ENCODE data around the gene C1QTNF6. TPM values are rescaled to one million over a fixed set of nuclear protein-coding genes. Genes with fewer than 3 reads are reported as not detected.

The C1QTNF6 gene
- total RNA-seq, 1 donor from 2014 or later = 7.2 TPM

- no peak for DNase-seq (ENCODE audit: low spot score)
Measured at GRCh38 chr22:37190262-37190780, 2.3 kb upstream of the C1QTNF6 start.

- DNase-seq (ENCODE audit: low spot score) = no peak
Measured at GRCh38 chr22:37188901-37189466, 937 bp upstream of the C1QTNF6 start.

GRCh38 chr22:37187552-37187890, 526 bp downstream of the C1QTNF6 start:
- DNase-seq (ENCODE audit: low spot score) = no peak

- DNase-seq (ENCODE audit: low spot score) = no peak
Measured at GRCh38 chr22:37186997-37187522, 987 bp downstream of the C1QTNF6 start.

- no peak for DNase-seq (ENCODE audit: low spot score)
Measured at GRCh38 chr22:37186228-37186996, 1.6 kb downstream of the C1QTNF6 start.

GRCh38 chr22:37185646-37186227, 2.3 kb downstream of the C1QTNF6 start:
- no peak for DNase-seq (ENCODE audit: low spot score)

- no peak for DNase-seq (ENCODE audit: low spot score)
Measured at GRCh38 chr22:37184816-37185541, 3.1 kb downstream of the C1QTNF6 start.

- no peak for DNase-seq (ENCODE audit: low spot score)
Measured at GRCh38 chr22:37184380-37184755, 3.7 kb downstream of the C1QTNF6 start.

GRCh38 chr22:37183432-37184379, 4.3 kb downstream of the C1QTNF6 start:
- no peak for DNase-seq (ENCODE audit: low spot score)

- no peak for DNase-seq (ENCODE audit: low spot score)
Measured at GRCh38 chr22:37182949-37183245, 5.2 kb downstream of the C1QTNF6 start.

GRCh38 chr22:37182101-37182948, 5.7 kb downstream of the C1QTNF6 start:
- DNase-seq (ENCODE audit: low spot score) = no peak

- DNase-seq (ENCODE audit: low spot score) = no peak
Measured at GRCh38 chr22:37181681-37182080, 6.4 kb downstream of the C1QTNF6 start.

- no peak for DNase-seq (ENCODE audit: low spot score)
Measured at GRCh38 chr22:37180531-37181231, 7.4 kb downstream of the C1QTNF6 start.

- no peak for DNase-seq (ENCODE audit: low spot score)
Measured at GRCh38 chr22:37179622-37180420, 8.2 kb downstream of the C1QTNF6 start.

GRCh38 chr22:37179126-37179470, 8.9 kb downstream of the C1QTNF6 start:
- DNase-seq (ENCODE audit: low spot score) = no peak

GRCh38 chr22:37178350-37179125, 9.5 kb downstream of the C1QTNF6 start:
- peak; percentile 62 for DNase-seq (ENCODE audit: low spot score)

GRCh38 chr22:37177755-37178154, 10.3 kb downstream of the C1QTNF6 start:
- DNase-seq (ENCODE audit: low spot score) = no peak

GRCh38 chr22:37177221-37177620, 10.8 kb downstream of the C1QTNF6 start:
- DNase-seq (ENCODE audit: low spot score) = no peak

Data from mucosa of gallbladder (tissue), 1 donor.